A673 (cell line): ENCODE results near the gene SEC16A.

Source experiments
- EZH2 ChIP-seq: fragments of 200-600 bp; sonication (generic); IDR thresholded peaks from 2 replicates; pipeline ENCODE4 v1.6.1; 2017; ENCODE audit warnings: borderline replicate concordance, low read depth, mild to moderate bottlenecking, mixed read lengths, antibody characterized with exemption, low read length; ENCODE audit not compliant: poor library complexity, severe bottlenecking
- TF ChIP-seq, protein P1 (sequence below): fragments of 300-800, 200-600 bp; sonication (generic); conservative IDR thresholded peaks from 2 replicates; pipeline ENCODE4 v1.5.1; 2017; ENCODE audit warnings: low read depth, mild to moderate bottlenecking, antibody characterized with exemption, low read length, moderate library complexity, mixed read lengths

DNA sequence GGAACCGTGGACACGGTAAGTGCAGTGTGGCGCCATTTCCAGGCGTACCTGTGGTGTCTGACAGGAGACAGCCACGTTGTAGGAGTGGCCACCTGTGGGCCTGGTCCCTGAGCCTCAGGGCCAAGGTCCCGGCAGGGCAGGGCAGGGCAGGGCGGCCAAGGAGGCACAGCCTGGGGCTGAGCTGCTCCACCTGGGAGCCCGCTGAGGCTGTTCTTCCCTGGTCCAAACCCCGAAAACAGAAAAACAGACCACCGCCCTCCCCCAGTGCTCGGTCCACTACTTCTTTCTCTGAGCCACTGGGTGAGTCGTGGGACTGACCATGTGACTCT is 63.8 kb downstream of the SEC16A start:
- TF ChIP-seq, protein P1, sequence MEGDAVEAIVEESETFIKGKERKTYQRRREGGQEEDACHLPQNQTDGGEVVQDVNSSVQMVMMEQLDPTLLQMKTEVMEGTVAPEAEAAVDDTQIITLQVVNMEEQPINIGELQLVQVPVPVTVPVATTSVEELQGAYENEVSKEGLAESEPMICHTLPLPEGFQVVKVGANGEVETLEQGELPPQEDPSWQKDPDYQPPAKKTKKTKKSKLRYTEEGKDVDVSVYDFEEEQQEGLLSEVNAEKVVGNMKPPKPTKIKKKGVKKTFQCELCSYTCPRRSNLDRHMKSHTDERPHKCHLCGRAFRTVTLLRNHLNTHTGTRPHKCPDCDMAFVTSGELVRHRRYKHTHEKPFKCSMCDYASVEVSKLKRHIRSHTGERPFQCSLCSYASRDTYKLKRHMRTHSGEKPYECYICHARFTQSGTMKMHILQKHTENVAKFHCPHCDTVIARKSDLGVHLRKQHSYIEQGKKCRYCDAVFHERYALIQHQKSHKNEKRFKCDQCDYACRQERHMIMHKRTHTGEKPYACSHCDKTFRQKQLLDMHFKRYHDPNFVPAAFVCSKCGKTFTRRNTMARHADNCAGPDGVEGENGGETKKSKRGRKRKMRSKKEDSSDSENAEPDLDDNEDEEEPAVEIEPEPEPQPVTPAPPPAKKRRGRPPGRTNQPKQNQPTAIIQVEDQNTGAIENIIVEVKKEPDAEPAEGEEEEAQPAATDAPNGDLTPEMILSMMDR: no peak
- TF ChIP-seq EZH2: no peak
